Measurements from ENCODE around the gene OAS3. TPM values are rescaled to one million over a fixed set of nuclear protein-coding genes. Genes with fewer than 3 reads are reported as not detected.
"Not testable (repeated sequence)": the region's sequence is repeated elsewhere in the genome, so short reads cannot be mapped to it uniquely, and the experiment has no call there.

OAS3 gene
- total RNA-seq, 8 experiments from 2014 or later: 0.05 to 20.9 (median 2.7) TPM

- Histone ChIP-seq H3K27ac (no peak overlapping the region), H3K4me3 (no peak overlapping the region), H3K4me1 (replicated peaks in 1 of 2) (no peaks in the 10 kb centered on the region)
- WGBS, 10 experiments: 50 to 100% (median 100%) methylated on average over 1 to 5 of the region's 14 CpGs; no CpG with 5 or more reads in 3 of the 10 experiments
- in situ Hi-C loops (cut with MboI; ENCODE audit: low pct_unique_long_range_greater_than_20kb in 2 of 9, low sequenced_read_pairs in 9 of 9, unreplicated experiment in 9 of 9): loop anchor here in 1 of 9 experiments (25.0 kb wide), 1 partner anchor 484 kb away; no protein-coding TSS in a partner anchor
- no peak for ATAC-seq (replicated peaks in 6 of 8)
These were observed 8.1 kb downstream of the OAS3 start for GRCh38 chr12:112946236-112947000.

GRCh38 chr12:112947314-112947713 lies 9.0 kb downstream of the OAS3 start:
- WGBS, 10 experiments: 0 to 92% (median 30%) methylated on average over 1 of the region's 1 CpG; no CpG with 5 or more reads in 1 of the 10 experiments
- no peaks in the 10 kb centered on the region for H3K4me1 ChIP-seq (replicated peaks in 1 of 2)
- H3K27ac ChIP-seq: no peak overlapping the region
- no peak overlapping the region for H3K4me3 ChIP-seq
- ATAC-seq (replicated peaks in 6 of 8): no peak
- in situ Hi-C loops (cut with MboI; ENCODE audit: low pct_unique_long_range_greater_than_20kb in 2 of 9, low sequenced_read_pairs in 9 of 9, unreplicated experiment in 9 of 9): loop anchor here in 1 of 9 experiments (25.0 kb wide), 1 partner anchor 485 kb away; no protein-coding TSS in a partner anchor

- no peak for ATAC-seq (replicated peaks in 6 of 8)
- H3K4me1 ChIP-seq (replicated peaks in 1 of 2): no peaks in the 10 kb centered on the region
- no peak overlapping the region for H3K4me3 ChIP-seq
- 100% methylated on average over 1 to 2 of the region's 5 CpGs; no CpG with 5 or more reads in 1 of the 10 experiments for WGBS, 10 experiments
- in situ Hi-C loops (cut with MboI; ENCODE audit: low pct_unique_long_range_greater_than_20kb in 2 of 9, low sequenced_read_pairs in 9 of 9, unreplicated experiment in 9 of 9): loop anchor here in 1 of 9 experiments (25.0 kb wide), 1 partner anchor 485 kb away; no protein-coding TSS in a partner anchor
- no peak overlapping the region for H3K27ac ChIP-seq
These were observed 9.5 kb downstream of the OAS3 start for GRCh38 chr12:112947761-112948160.

GRCh38 chr12:112948806-112949205 lies 10.5 kb downstream of the OAS3 start:
- Histone ChIP-seq H3K4me1 (replicated peaks in 1 of 2) (no peaks in the 10 kb centered on the region), H3K4me3 (no peak overlapping the region), H3K27ac (no peak overlapping the region)
- ATAC-seq (replicated peaks in 6 of 8): no peak
- in situ Hi-C loops (cut with MboI; ENCODE audit: low pct_unique_long_range_greater_than_20kb in 2 of 9, low sequenced_read_pairs in 9 of 9, unreplicated experiment in 9 of 9): loop anchor here in 1 of 9 experiments (25.0 kb wide), 1 partner anchor 487 kb away; no protein-coding TSS in a partner anchor
- 75 to 100% (median 91%) methylated on average over 2 to 5 of the region's 7 CpGs; no CpG with 5 or more reads in 5 of the 10 experiments for WGBS, 10 experiments

- no peaks in the 10 kb centered on the region for H3K4me1 ChIP-seq (replicated peaks in 1 of 2)
- in situ Hi-C loops (cut with MboI; ENCODE audit: low pct_unique_long_range_greater_than_20kb in 2 of 9, low sequenced_read_pairs in 9 of 9, unreplicated experiment in 9 of 9): no loop called here
- ATAC-seq (replicated peaks in 6 of 8): peak in 1 of 8 experiments; percentile 19
These were observed 12.4 kb downstream of the OAS3 start for GRCh38 chr12:112950701-112951100.

GRCh38 chr12:112957125-112957524 lies 18.9 kb downstream of the OAS3 start:
- H3K4me1 ChIP-seq (replicated peaks in 1 of 2); H3K4me3 ChIP-seq; ATAC-seq (replicated peaks in 6 of 8); H3K27ac ChIP-seq; in situ Hi-C loops (cut with MboI; ENCODE audit: low pct_unique_long_range_greater_than_20kb in 2 of 9, low sequenced_read_pairs in 9 of 9, unreplicated experiment in 9 of 9): not testable (repeated sequence)
- 46 to 100% (median 76%) methylated on average over 1 to 4 of the region's 4 CpGs; no CpG with 5 or more reads in 1 of the 10 experiments for WGBS, 10 experiments

More at GRCh38 chr12:112950701-112951100, 12.4 kb downstream of the OAS3 start:
- Histone ChIP-seq H3K4me3 (no peak overlapping the region), H3K27ac (no peak overlapping the region)
- WGBS, 10 experiments: 68 to 100% (median 82%) methylated on average over 1 to 8 of the region's 11 CpGs; no CpG with 5 or more reads in 4 of the 10 experiments

- in situ Hi-C loops (cut with MboI; ENCODE audit: low pct_unique_long_range_greater_than_20kb in 2 of 9, low sequenced_read_pairs in 9 of 9, unreplicated experiment in 9 of 9): no loop called here
- WGBS, 10 experiments: 40 to 85% (median 80%) methylated on average over 1 to 5 of the region's 7 CpGs; no CpG with 5 or more reads in 4 of the 10 experiments
- Histone ChIP-seq H3K4me1 (replicated peaks in 1 of 2) (no peaks in the 10 kb centered on the region), H3K4me3 (no peak overlapping the region), H3K27ac (no peak overlapping the region)
- no peak for ATAC-seq (replicated peaks in 6 of 8)
These were observed 22.8 kb downstream of the OAS3 start for GRCh38 chr12:112961074-112961473.

- Histone ChIP-seq H3K27ac (no peak overlapping the region), H3K4me1 (replicated peaks in 1 of 2) (no peaks in the 10 kb centered on the region), H3K4me3 (no peak overlapping the region)
- in situ Hi-C loops (cut with MboI; ENCODE audit: low pct_unique_long_range_greater_than_20kb in 2 of 9, low sequenced_read_pairs in 9 of 9, unreplicated experiment in 9 of 9): no loop called here
- ATAC-seq (replicated peaks in 6 of 8): no peak
- 37 to 100% (median 74%) methylated on average over 1 to 4 of the region's 4 CpGs; no CpG with 5 or more reads in 1 of the 10 experiments for WGBS, 10 experiments
These were observed 23.3 kb downstream of the OAS3 start for GRCh38 chr12:112961536-112961935.

GRCh38 chr12:112962561-112962960 lies 24.3 kb downstream of the OAS3 start:
- in situ Hi-C loops (cut with MboI; ENCODE audit: low pct_unique_long_range_greater_than_20kb in 2 of 9, low sequenced_read_pairs in 9 of 9, unreplicated experiment in 9 of 9): no loop called here
- Histone ChIP-seq H3K27ac (no peak overlapping the region), H3K4me3 (no peak overlapping the region), H3K4me1 (replicated peaks in 1 of 2) (no peaks in the 10 kb centered on the region)
- no peak for ATAC-seq (replicated peaks in 6 of 8)
- 69 to 100% (median 86%) methylated on average over 1 to 4 of the region's 7 CpGs; no CpG with 5 or more reads in 4 of the 10 experiments for WGBS, 10 experiments

GRCh38 chr12:112963227-112963861 lies 25.1 kb downstream of the OAS3 start:
- no peaks in the 10 kb centered on the region for H3K4me1 ChIP-seq (replicated peaks in 1 of 2)
- H3K4me3 ChIP-seq: no peak overlapping the region
- in situ Hi-C loops (cut with MboI; ENCODE audit: low pct_unique_long_range_greater_than_20kb in 2 of 9, low sequenced_read_pairs in 9 of 9, unreplicated experiment in 9 of 9): no loop called here
- 40 to 100% (median 80%) methylated on average over 1 to 8 of the region's 14 CpGs; no CpG with 5 or more reads in 5 of the 10 experiments for WGBS, 10 experiments
- H3K27ac ChIP-seq: no peak overlapping the region
- ATAC-seq (replicated peaks in 6 of 8): peak in 4 of 8 experiments; percentile 23 to 45 (median 42)

- WGBS, 10 experiments: 86 to 100% (median 98%) methylated on average over 1 to 5 of the region's 6 CpGs; no CpG with 5 or more reads in 4 of the 10 experiments
- no peak overlapping the region for H3K4me3 ChIP-seq
- no peak overlapping the region for H3K27ac ChIP-seq
- in situ Hi-C loops (cut with MboI; ENCODE audit: low pct_unique_long_range_greater_than_20kb in 2 of 9, low sequenced_read_pairs in 9 of 9, unreplicated experiment in 9 of 9): no loop called here
- H3K4me1 ChIP-seq (replicated peaks in 1 of 2): no peaks in the 10 kb centered on the region
- ATAC-seq (replicated peaks in 6 of 8): no peak
These were observed 25.9 kb downstream of the OAS3 start for GRCh38 chr12:112964067-112964670.

- Histone ChIP-seq H3K4me3 (no peak overlapping the region), H3K4me1 (replicated peaks in 1 of 2) (no peaks in the 10 kb centered on the region), H3K27ac (no peak overlapping the region)
- ATAC-seq (replicated peaks in 6 of 8): no peak
- 40 to 100% (median 84%) methylated on average over 1 to 3 of the region's 4 CpGs; no CpG with 5 or more reads in 2 of the 10 experiments for WGBS, 10 experiments
- in situ Hi-C loops (cut with MboI; ENCODE audit: low pct_unique_long_range_greater_than_20kb in 2 of 9, low sequenced_read_pairs in 9 of 9, unreplicated experiment in 9 of 9): no loop called here
These were observed 26.6 kb downstream of the OAS3 start for GRCh38 chr12:112964915-112965314.

- in situ Hi-C loops (cut with MboI; ENCODE audit: low pct_unique_long_range_greater_than_20kb in 2 of 9, low sequenced_read_pairs in 9 of 9, unreplicated experiment in 9 of 9): no loop called here
- H3K27ac ChIP-seq: no peak overlapping the region
- no peak overlapping the region for H3K4me3 ChIP-seq
- no peaks in the 10 kb centered on the region for H3K4me1 ChIP-seq (replicated peaks in 1 of 2)
- ATAC-seq (replicated peaks in 6 of 8): no peak
- WGBS, 10 experiments: 67 to 100% (median 80%) methylated on average over 1 to 8 of the region's 15 CpGs; no CpG with 5 or more reads in 2 of the 10 experiments
These were observed 27.4 kb downstream of the OAS3 start for GRCh38 chr12:112965643-112966042.
